GM19372 (cell line): ENCODE measurements around the gene ZNF273.
"Not testable (repeated sequence)": the region's sequence is repeated elsewhere in the genome, so short reads cannot be mapped to it uniquely, and the experiment has no call there.

Experiments
- ATAC-seq: cut with Tn5 transposase; IDR thresholded peaks from one replicate; pipeline ENCODE4 v1.9.1; 2021; ENCODE audit warnings: mild to moderate bottlenecking, low read depth, moderate library complexity; ENCODE audit not compliant: unreplicated experiment

Gene ZNF273

DNA sequence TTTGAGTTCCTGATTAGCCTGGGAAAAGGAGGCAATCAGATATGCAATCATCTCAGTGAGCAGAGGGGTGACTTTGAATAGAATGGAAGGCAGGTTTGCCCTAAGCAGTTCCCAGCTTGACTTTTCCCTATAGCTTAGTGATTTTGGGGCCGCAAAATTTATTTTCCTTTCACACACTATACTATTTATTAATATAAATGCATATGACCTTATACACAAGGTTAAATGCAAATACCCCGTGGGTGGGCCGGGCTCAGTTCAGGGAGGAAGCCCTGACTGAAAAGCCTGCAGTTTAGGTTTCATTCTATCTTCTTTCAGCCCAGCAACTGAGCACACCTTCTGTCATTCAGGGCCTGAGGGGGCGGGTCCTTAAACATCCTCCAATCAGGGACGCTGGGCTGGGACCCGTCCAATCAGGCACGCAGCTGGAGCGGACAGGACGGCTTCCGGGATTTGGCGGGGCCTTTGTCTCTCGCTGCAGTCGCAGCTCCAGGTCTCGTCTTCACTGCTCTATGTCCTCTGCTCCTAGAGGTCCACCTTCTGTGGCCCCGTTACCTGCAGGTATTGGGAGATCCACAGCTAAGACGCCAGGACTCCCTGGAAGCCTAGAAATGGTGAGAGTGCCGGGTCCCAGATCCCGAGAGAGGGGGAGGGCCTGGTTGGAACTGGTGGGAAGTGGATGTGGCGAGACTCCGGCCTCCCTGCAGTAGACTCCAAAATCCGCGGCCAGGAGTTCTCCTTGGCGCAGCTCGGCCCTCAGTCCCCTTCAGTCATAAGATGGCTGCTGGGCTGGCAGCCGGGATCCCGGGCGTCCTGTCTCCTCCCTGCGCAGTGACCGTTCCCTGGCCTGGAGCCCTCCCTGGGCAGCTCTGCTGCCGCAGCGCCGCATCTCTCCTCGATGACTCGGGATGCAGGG lies at the start of gene ZNF273:
ZNF273 (plus strand) TSS at position 468 of the 916 bp plus-strand sequence; CDS start at position 513, 45 bp downstream.
- ATAC-seq = peak; percentile 99

GRCh38 chr7:64853679-64854078 lies 49.4 kb upstream of the ZNF273 start:
- no peak for ATAC-seq

DNA sequence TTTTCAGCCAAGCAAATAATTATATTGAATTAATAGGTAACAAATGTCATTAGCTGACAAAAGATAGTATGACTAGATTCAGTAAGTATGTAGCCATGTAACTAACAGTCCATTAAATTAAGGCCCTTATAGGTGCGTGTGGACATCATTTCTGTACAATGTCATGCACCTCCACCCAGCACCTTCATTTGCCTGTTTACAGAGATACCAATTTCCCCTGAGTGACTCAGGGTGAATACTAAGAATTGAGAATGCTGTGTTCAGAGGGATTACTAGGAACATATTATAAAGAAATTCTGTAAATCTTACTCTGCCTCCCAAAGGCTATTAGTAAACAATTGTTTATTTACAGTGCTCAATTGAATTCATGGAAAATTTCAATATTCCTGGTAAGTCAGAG lies 48.1 kb upstream of the ZNF273 start:
- ATAC-seq = no peak

GRCh38 chr7:64863021-64863420 lies 40.1 kb upstream of the ZNF273 start:
- no peak for ATAC-seq

DNA sequence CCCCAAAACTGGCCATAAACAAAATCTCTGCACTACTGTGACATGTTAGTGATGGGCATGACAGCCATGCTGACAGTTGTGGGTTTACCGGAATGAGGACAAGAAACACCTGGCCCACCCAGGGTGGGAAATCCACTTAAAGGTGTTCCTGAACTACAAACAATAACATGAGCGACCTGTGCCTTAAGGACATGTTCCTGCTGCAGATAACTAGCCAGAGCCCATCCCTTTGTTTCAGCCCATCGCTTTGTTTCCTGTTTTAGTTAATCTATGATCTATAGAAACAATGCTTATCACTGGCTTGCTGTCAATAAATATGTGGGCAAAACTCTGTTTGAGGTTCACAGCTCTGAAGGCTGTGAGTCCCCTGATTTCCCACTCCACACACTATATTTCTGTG lies 39.5 kb upstream of the ZNF273 start:
- not testable (repeated sequence) for ATAC-seq

DNA sequence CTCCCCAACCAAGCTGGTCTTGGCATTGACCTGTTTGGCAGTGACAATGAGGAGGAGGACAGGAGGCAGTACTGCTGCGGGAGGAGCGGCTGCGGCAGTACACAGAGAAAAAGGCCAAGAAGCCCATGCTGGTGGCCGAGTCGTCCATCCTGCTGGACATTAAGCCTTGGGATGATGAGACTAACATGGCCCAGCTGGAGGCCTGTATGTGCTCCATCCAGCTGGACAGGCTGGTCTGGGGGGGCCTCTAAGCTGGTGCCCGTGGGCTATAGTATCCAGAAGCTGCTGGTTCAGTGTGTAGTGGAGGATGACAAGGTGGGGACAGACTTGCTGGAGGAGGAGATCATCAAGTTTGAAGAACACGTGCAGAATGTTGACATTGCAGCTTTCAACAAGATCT lies 39.1 kb upstream of the ZNF273 start:
- ATAC-seq = no peak

GRCh38 chr7:64867863-64868440 lies 35.1 kb upstream of the ZNF273 start:
- no peak for ATAC-seq

DNA sequence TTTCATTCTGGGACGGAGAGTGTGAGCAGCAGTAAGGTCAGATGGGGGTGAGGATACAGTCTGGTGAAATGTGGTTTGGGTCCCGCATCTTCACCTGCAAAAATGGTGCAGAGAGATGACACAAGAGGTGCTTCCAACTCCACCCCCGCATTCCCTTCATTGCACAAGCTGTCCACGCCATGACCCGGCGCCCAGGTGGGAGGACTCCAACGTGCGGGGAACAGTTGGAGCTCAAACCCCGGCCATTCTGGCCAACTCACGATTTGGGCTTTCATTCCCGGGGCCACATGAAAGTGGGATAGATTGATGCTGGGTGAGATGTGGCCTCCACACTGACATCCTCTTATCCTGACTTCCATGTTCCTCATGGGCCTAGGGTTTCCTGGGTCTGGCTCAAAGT lies 34.6 kb upstream of the ZNF273 start:
- no peak for ATAC-seq

DNA sequence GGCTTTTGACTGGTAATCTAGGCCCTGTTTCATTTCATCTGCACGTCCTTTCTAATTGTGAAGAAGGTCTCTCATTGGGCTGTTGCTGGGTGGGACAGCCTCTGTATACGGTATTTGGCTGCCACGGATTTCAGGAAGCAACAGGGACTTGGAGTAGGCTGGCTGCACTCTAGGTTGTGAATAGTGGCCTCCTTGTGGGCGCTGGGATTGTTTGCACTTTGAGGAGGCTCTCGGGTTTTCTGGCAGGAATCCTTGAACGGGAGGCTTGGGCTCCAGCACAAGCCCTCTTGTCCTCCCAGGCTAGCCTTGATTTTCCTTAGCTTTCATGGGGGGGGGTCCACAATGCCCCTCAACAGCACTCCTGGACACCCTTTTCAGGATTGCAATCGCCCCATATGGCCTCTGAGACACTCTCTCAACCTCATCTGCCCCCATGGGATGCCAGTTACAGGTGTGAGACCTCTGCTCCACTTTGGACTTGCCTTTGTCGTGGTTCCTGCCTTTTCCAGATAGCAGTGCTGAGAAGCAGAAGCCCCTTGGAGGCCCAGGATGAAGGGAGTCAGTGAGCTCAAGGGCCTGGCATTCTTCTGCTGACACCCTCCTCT lies 33.9 kb upstream of the ZNF273 start:
- ATAC-seq = no peak

DNA sequence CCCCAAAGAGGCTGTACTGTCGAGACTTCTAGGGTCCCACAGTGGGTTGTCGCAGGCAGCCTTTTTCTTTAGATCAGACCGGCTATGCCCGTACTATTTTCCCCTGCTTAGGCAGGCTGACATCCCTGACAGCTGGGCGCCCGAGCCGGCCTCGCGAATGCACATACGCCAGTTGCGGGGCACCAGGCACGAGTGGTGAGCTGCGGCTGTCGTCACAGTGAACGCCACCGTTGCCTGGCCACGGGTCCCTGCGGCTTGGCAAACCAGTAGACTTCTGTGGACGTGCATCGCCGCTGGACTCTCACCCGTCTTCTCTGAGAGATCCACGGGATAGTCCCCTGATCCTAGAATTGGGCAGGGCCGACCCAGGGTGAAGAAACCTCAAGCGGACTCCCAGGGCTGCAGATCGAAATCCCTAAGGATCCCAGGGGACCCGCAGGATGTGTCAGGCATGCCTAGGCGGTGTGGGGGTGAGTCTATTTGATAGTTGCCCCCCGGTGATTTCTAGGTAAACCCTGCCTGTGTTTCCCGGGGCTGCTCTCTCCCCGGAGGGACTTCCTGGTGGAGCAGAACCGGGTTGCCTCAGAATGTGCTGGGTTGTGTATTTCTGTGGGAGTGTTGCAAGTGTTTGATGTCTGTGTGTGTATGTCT lies 33.0 kb upstream of the ZNF273 start:
- no peak for ATAC-seq

DNA sequence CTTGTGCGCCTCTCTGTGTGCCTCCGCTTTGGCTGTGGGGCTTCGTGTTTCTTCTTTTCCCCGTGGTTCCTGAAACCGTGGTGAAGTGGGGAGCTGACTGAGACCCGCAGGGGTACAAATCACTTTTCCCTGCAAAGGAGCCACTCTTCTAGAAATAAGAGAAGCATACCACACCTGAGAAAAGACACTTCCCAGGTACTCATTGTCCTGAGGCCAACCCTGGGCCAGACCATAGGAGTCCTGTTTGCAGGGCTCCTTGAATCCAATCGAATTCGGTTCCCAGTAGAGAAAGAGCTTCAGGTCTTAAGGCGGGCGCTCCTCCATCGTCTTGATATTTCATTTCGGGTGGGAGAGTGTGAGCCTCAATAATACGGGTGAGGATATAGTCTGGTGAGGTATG lies 32.4 kb upstream of the ZNF273 start:
- ATAC-seq = no peak

DNA sequence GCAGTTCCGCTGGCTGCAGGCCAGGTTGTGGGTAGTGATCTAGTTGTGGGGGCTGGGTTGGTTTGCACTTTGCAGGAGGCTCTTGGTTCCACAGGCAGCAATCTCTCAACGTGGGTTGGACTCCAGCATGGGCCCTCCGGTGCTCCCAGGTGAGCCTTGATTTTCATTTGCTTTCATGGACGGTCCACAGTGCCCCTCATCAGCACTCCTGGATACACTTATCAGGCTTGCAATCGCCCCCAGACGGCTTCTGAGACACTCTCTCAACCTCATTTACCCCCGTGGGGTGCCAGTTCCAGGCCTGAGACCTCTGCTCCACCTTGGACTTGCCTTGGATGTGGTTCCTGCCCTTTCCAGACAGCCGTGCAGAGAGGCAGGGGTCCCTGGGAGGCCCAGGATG lies 31.3 kb upstream of the ZNF273 start:
- no peak for ATAC-seq

DNA sequence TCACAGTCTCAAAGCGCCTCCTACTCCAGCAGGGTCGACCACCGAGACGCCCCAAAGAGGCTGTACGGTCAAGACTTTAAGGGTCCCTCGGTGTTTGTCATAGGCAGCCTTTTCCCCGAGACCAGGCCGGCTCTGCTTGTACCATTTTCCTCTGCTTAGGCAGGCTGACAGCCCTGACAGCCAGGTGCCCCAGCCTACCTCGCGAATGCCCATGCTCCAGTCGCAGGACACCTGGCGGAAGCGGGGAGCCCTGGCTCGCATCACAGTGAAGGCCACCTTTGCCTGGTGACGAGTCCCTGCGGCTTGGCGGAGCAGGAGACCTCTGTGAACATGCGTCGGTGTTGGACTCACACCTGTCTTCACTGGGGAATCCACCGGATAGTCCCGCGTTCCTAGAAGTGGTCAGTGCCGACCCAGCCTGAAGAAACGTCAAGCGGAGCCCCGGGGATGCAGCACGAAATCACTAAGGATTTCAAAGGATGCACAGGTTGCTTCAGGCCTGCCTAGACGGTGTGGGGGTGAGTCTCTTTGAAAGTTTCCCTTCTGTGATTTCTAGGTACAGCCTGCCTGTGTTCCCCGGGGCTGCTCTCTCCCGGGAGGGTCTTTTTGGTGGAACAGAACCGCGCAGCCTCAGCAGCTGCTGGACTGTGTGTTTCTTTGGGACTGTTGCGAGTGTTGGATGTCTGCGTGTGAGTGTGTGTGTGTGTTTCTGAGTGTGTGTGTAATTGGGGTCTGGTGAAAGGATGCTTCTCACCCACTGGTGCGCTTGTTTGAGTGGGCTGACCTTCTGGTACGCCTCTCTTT lies 30.5 kb upstream of the ZNF273 start:
- ATAC-seq = no peak

DNA sequence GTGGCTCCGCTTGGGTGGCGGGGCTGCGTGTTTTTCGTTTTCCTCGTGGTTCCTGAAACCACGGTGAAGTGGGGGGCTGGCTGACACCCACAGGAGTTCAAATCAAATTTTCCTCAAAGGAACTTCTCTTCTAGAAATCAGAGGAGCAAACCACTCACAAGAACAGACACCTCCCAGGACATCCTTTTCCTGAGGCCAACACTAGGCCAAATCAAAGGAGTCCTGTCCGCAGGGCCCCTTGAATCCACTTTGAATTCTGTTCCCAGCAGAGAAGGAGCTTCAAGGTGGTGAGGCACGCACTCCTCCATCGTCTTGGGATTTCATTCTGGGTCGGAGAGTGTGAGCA lies 29.9 kb upstream of the ZNF273 start:
- ATAC-seq = no peak

- no peak for ATAC-seq
Measured at GRCh38 chr7:64873517-64873916, 29.6 kb upstream of the ZNF273 start.

DNA sequence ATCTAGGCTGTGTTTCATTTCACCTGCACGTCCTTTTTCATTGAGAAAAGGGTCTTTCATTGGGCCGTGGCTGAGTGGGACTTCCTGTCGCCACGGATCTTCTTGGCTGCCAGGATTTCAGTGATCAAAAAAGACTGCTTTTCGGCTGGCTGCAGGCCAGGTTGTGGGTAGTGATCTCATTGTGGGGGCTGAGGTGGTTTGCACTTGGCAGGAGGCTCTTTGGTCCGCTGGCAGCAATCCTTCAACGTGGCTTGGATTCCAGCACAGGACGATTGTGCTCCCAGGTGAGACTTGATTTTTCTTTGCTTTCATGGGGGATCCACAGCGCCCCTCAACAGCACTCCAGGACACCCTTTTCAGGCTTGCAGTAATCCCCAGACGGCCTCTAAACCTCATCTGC lies 29.0 kb upstream of the ZNF273 start:
- no peak for ATAC-seq

DNA sequence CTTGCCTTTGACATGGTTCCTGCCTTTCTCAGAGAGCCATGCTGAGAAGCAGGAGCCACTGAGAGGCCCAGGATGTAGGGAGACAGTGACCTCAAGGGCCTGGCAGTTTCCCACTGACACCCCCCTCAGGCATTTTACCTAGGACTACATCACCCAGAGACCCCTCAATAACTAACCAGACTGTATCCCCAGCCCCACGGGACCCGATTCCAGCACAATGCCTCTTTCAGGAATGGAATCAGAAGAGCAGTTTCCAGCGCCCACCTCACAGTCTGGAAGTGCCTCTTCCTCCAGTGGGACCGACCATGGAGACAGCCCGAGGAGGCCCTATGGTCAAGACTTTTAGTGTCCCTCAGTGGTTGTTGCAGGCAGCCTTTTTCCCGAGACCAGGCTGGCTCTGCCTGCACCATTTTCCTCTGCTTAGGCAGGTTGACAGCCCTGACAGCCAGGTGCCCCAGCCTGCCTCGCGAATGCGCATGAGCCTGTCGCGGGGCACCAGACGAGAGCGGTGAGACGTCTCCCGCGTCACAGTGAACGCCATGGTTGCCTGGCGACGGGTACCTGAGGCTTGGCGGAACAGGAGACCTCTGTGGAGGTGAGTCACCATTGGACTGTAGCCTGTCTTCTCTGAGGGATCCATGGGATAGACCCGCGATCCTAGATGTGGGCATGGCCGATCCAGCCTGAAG lies 28.4 kb upstream of the ZNF273 start:
- ATAC-seq = no peak

GRCh38 chr7:64875258-64875657 lies 27.8 kb upstream of the ZNF273 start:
- no peak for ATAC-seq

GRCh38 chr7:64875658-64876406 lies 27.2 kb upstream of the ZNF273 start:
- ATAC-seq = no peak
